Tibial artery (tissue), 4 donors: ENCODE results near the gene ARMC3.
"Not testable (repeated sequence)": the region's sequence is repeated elsewhere in the genome, so short reads cannot be mapped to it uniquely, and the experiment has no call there.

ENCODE experiments used
- DNase-seq, 2 donors: peaks; one replicate each; pipeline ENCODE4 v3.0.0-alpha.2; 2019
- H3K27ac ChIP-seq, 2 donors: fragments of 200-600 bp; sonication (generic) in 1 of 2; 1 replicate in 1 of 2; 2 replicates in 1 of 2; pipeline ENCODE4 v1.5.1; 2018 to 2019; ENCODE audit warnings: mild to moderate bottlenecking in 1 of 2
- H3K27me3 ChIP-seq, 2 donors: fragments of 200-600 bp; sonication (generic) in 1 of 2; one replicate each; pipeline versions ENCODE4 v1.5.1 to v1.6.0; 2016 to 2019
- H3K36me3 ChIP-seq, 3 donors: fragments of 200-600 bp; sonication (generic) in 2 of 3; one replicate each; pipeline ENCODE4 v1.5.1; 2016 to 2019; ENCODE audit warnings: mild to moderate bottlenecking in 2 of 3
- H3K4me1 ChIP-seq, 4 donors: fragments of 200-600 bp; sonication (generic) in 2 of 4; 1 replicate in 3 of 4; 2 replicates in 1 of 4; pipeline ENCODE4 v1.5.1; 2016 to 2019
- H3K4me3 ChIP-seq, 2 donors: fragments of 200-600 bp; sonication (generic) in 1 of 2; 1 replicate in 1 of 2; 2 replicates in 1 of 2; pipeline ENCODE4 v1.5.1; 2018 to 2019; ENCODE audit warnings: mild to moderate bottlenecking in 2 of 2
- H3K9me3 ChIP-seq, 3 donors: fragments of 200-600 bp; sonication (generic) in 1 of 3; one replicate each; pipeline ENCODE4 v1.5.1; 2016 to 2019
- intact Hi-C: fragments of 100-400 bp; cut with DNase I; formaldehyde crosslinking; loops from one replicate; pipeline ENCODE4 v1.15.0; 2023; ENCODE audit warnings: low total_unique reads
- TF ChIP-seq, protein P1 (sequence below), 2 experiments: fragments of 200-600 bp in 1 of 2; fragments of 450-650 bp in 1 of 2; IDR thresholded peaks; one replicate each; pipeline ENCODE4 v1.5.1; 2017 to 2019; ENCODE audit warnings: antibody characterized with exemption in 2 of 2, mild to moderate bottlenecking in 1 of 2, moderate library complexity in 1 of 2

ARMC3 gene

DNA sequence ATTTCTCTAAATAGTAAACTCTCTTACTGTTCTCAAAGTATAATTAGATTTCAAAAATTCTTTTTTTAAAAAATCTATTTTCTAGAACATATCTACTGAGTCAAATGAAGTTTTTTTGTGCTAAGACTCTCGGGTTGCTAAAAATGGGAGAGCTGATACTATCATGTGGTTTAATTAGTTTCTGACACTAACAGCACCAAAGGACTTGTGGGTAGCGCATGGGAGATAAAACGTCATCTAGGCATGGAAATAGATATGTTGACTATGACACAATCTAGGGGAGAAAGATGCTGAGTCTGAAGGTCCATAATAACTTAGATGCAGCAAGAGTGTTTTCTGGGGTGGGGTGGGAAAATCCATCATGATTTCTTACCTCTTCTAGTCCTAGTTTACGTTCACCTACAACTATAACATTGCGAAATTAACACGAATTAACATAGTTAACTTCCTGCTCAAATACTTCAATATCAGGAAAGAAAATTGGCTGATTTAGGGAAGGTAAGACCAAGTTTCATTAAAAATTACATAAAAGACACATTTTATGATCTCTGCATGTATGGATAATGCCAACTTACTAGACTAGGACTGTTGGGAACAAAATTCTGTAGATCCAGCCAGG is 14.3 kb upstream of the ARMC3 start:
- H3K27ac ChIP-seq: no peak overlapping the region
- no peak overlapping the region for H3K4me3 ChIP-seq
- H3K9me3 ChIP-seq: peaks cover 0 to 10% (median 3%) of the 10 kb centered on the region in 3 donors
- H3K36me3 ChIP-seq: no peaks in the 10 kb centered on the region
- H3K27me3 ChIP-seq: no peaks in the 10 kb centered on the region
- no peaks in the 10 kb centered on the region for H3K4me1 ChIP-seq
- intact Hi-C loops: no loop called here
- no peak for DNase-seq
- TF ChIP-seq, protein P1, sequence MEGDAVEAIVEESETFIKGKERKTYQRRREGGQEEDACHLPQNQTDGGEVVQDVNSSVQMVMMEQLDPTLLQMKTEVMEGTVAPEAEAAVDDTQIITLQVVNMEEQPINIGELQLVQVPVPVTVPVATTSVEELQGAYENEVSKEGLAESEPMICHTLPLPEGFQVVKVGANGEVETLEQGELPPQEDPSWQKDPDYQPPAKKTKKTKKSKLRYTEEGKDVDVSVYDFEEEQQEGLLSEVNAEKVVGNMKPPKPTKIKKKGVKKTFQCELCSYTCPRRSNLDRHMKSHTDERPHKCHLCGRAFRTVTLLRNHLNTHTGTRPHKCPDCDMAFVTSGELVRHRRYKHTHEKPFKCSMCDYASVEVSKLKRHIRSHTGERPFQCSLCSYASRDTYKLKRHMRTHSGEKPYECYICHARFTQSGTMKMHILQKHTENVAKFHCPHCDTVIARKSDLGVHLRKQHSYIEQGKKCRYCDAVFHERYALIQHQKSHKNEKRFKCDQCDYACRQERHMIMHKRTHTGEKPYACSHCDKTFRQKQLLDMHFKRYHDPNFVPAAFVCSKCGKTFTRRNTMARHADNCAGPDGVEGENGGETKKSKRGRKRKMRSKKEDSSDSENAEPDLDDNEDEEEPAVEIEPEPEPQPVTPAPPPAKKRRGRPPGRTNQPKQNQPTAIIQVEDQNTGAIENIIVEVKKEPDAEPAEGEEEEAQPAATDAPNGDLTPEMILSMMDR (IDR thresholded peaks at IDR 0.05): no peak

DNA sequence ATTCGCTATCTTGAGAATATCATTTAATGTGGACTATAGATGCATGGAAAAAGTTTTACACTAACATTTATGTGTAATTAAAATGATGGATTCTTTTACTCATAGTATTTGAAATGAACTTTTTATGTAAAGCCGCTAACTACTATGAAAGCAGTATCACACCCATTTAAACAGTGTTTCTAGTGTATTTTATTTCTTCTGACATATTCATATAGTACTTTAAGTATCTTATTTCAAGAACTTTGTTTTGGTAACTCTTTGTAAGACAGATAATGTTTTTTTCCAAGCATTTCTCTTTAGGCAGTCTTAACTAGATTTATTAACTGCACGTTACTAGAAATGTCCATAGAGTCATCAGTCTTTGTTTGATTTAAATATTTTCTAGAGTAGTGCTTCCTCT is 12.5 kb upstream of the ARMC3 start:
- Histone ChIP-seq H3K36me3 (no peaks in the 10 kb centered on the region), H3K4me3 (no peak overlapping the region), H3K4me1 (no peaks in the 10 kb centered on the region), H3K27me3 (no peaks in the 10 kb centered on the region), H3K9me3 (peaks cover 0 to 6% (median 0%) of the 10 kb centered on the region in 3 donors), H3K27ac (no peak overlapping the region)
- DNase-seq: no peak
- TF ChIP-seq, protein P1 (IDR thresholded peaks at IDR 0.05): no peak
- intact Hi-C loops: no loop called here

DNA sequence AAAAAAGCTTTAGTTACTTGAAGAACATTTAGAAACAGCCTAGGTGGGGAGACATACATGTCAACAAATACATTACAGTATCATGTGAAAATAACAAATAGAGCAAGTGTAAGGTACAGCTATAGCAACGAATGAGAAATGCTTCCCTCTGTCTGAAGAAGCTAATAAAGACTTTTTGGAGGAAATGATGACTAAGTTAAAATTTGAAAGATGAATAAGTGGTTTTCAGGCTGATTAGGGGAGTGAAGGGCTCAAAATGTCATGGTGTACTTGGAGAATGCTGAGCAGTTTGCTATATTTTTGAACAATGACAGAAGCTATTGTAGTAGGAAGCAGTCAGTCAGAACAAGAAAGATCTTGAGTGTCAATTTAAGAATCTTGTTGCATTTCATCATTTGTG is 2.8 kb upstream of the ARMC3 start:
- DNase-seq: no peak
- Histone ChIP-seq H3K9me3 (peaks cover 0 to 5% (median 0%) of the 10 kb centered on the region in 3 donors), H3K4me3 (no peak overlapping the region), H3K4me1 (peaks cover 0 to 8% (median 7%) of the 10 kb centered on the region in 4 donors), H3K36me3 (no peaks in the 10 kb centered on the region), H3K27me3 (peaks cover 0 to 7% of the 10 kb centered on the region in 2 donors), H3K27ac (no peak overlapping the region)
- TF ChIP-seq, protein P1 (IDR thresholded peaks at IDR 0.05): no peak
- intact Hi-C loops: no loop called here

DNA sequence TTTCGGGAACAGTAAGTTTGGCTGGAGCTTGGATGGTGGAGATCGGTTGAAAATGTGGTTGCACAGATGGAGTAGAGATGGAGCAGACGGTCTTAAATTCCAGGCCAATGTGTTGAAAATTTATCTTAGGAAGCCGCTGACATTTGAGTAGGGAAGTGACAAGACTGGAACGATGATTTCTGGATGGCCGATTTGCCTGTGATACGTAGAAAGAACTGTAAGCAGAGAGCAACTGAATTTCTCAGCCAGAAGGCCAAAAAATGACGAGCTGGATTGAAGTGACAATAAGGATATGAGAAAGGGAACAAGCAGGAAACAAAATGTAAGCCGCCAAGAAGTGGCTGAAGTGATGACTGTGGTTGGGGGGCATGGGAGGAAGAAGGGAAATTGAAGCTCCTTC is 687 bp upstream of the ARMC3 start:
- TF ChIP-seq, protein P1 (IDR thresholded peaks at IDR 0.05): no peak
- DNase-seq: no peak
- peaks cover 0 to 22% (median 7%) of the 10 kb centered on the region in 4 donors for H3K4me1 ChIP-seq
- H3K36me3 ChIP-seq: no peaks in the 10 kb centered on the region
- intact Hi-C loops: no loop called here
- peaks cover 0 to 7% of the 10 kb centered on the region in 2 donors for H3K27me3 ChIP-seq
- H3K27ac ChIP-seq: no peak overlapping the region
- peaks cover 0 to 1% (median 0%) of the 10 kb centered on the region in 3 donors for H3K9me3 ChIP-seq
- H3K4me3 ChIP-seq: peak overlapping the region in 1 of 2 donors; percentile 40

DNA sequence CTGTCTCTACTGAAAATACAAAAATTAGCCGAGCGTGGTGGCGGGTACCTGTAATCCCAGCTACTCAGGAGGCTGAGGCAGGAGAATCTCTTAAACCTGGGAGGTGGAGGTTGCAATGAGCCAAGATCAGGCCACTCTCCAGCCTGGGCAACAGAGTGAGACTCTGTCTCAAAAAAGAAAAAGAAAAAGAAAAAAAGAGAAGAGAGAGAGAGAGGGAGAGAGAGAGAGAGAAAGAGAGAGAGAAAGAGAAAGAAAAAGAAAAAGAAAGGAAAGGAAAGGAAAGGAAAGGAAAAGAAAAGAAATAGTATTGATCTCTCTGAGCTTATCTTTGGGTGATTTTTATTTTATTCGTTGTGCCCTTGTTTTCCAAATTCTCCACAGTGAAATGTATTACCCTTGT is 1.2 kb downstream of the ARMC3 start:
- H3K4me3 ChIP-seq, H3K36me3 ChIP-seq, intact Hi-C loops, DNase-seq, H3K27me3 ChIP-seq, H3K9me3 ChIP-seq, H3K27ac ChIP-seq: not testable (repeated sequence)
- peaks cover 0 to 31% (median 7%) of the 10 kb centered on the region in 4 donors for H3K4me1 ChIP-seq

DNA sequence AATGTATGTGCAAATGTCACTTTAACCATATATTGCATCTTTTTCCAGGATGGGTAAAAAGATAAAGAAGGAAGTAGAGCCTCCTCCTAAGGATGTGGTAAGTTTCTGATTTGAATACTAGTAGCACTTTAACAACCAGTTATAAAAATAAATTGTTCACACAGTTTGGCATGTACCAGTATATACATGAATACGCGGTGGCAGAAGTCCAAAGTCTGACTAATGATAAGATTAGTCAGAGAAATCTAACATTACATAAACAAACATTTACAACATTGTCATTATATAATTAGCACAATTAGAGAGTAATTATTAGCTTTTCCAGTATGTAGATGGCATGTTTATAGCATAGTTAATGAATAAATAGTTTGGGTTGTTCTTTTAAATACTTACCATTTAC is 4.1 kb downstream of the ARMC3 start:
- no peaks in the 10 kb centered on the region for H3K9me3 ChIP-seq
- H3K4me3 ChIP-seq: no peak overlapping the region
- H3K4me1 ChIP-seq: peaks cover 0 to 31% (median 7%) of the 10 kb centered on the region in 4 donors
- peaks cover 0 to 5% of the 10 kb centered on the region in 2 donors for H3K27me3 ChIP-seq
- DNase-seq: no peak
- peak overlapping the region; percentile 26 to 46 for H3K27ac ChIP-seq
- intact Hi-C loops: loop anchor here (5.0 kb wide), 1 partner anchor 840 kb away; no protein-coding TSS in a partner anchor
- no peaks in the 10 kb centered on the region for H3K36me3 ChIP-seq
- TF ChIP-seq, protein P1 (IDR thresholded peaks at IDR 0.05): no peak
